GM12891 (cell line): ENCODE data around the gene TMEM255B.

ENCODE experiments used
- PAX5 ChIP-seq: IDR thresholded peaks from 2 replicates; pipeline ENCODE4 v1.6.1; 2011; ENCODE audit warnings: low read length, moderate library complexity, mild to moderate bottlenecking; ENCODE audit not compliant: insufficient read depth, severe bottlenecking
- POLR2A ChIP-seq: IDR thresholded peaks from 2 replicates; pipeline ENCODE4 v1.6.1; 2011; ENCODE audit warnings: low read depth, low read length, control low read depth
- POLR2AphosphoS5 ChIP-seq: IDR thresholded peaks from 2 replicates; pipeline ENCODE4 v1.6.1; 2011; ENCODE audit warnings: low read depth, low read length, control low read depth
- POU2F2 ChIP-seq: IDR thresholded peaks from 2 replicates; pipeline ENCODE4 v1.6.1; 2011; ENCODE audit warnings: low read depth, mild to moderate bottlenecking, control low read depth, low read length, moderate library complexity

- TF ChIP-seq POLR2A (no peak), POLR2AphosphoS5 (no peak), PAX5 (no peak), POU2F2 (no peak)
Measured at GRCh38 chr13:113745059-113745458, 14.0 kb upstream of the TMEM255B start.
